ENCODE results near the gene NT5C3B. TPM values are rescaled to one million over a fixed set of nuclear protein-coding genes. Genes with fewer than 3 reads are reported as not detected.
A peak's percentile ranks its signal among the peaks of the same experiment; 100 is the strongest.
"Not testable (repeated sequence)": the region's sequence is repeated elsewhere in the genome, so short reads cannot be mapped to it uniquely, and the experiment has no call there.

NT5C3B gene
- total RNA-seq, 1 experiment from 2014 or later, result 67.6 TPM

GRCh38 chr17:41839448-41839847, 3.4 kb upstream of the NT5C3B start:
- DNase-seq (ENCODE audit: low read depth), result not testable (repeated sequence)

GRCh38 chr17:41837761-41838538, 1.9 kb upstream of the NT5C3B start, which contains the start of gene KLHL10:
Gene KLHL10 (plus strand): TSS chr17:41837825. CDS start chr17:41837933, 108 bp downstream.
- no peak for DNase-seq (ENCODE audit: low read depth)

GRCh38 chr17:41836550-41837196, 641 bp upstream of the NT5C3B start:
- no peak for DNase-seq (ENCODE audit: low read depth)

GRCh38 chr17:41835214-41835799, 725 bp downstream of the NT5C3B start:
- DNase-seq (ENCODE audit: low read depth), result no peak

GRCh38 chr17:41829961-41830360, 6.1 kb downstream of the NT5C3B start:
- DNase-seq (ENCODE audit: low read depth), result not testable (repeated sequence)

GRCh38 chr17:41825175-41825845, 10.7 kb downstream of the NT5C3B start:
- DNase-seq (ENCODE audit: low read depth), result no peak

GRCh38 chr17:41824086-41824485, 11.9 kb downstream of the NT5C3B start:
- no peak for DNase-seq (ENCODE audit: low read depth)

GRCh38 chr17:41823580-41823979, 12.5 kb downstream of the NT5C3B start:
- DNase-seq (ENCODE audit: low read depth), result no peak

- DNase-seq (ENCODE audit: low read depth), result no peak
Observed at GRCh38 chr17:41823141-41823524, 12.9 kb downstream of the NT5C3B start.

- no peak for DNase-seq (ENCODE audit: low read depth)
Observed at GRCh38 chr17:41822216-41823140, 13.6 kb downstream of the NT5C3B start.

- DNase-seq (ENCODE audit: low read depth), result no peak
Observed at GRCh38 chr17:41821776-41822175, 14.3 kb downstream of the NT5C3B start.

- no peak for DNase-seq (ENCODE audit: low read depth)
Observed at GRCh38 chr17:41818024-41818423, 18.0 kb downstream of the NT5C3B start.

GRCh38 chr17:41816637-41817320, 19.3 kb downstream of the NT5C3B start:
- DNase-seq (ENCODE audit: low read depth), result no peak

- no peak for DNase-seq (ENCODE audit: low read depth)
Observed at GRCh38 chr17:41814195-41814594, 21.8 kb downstream of the NT5C3B start.

- DNase-seq (ENCODE audit: low read depth), result no peak
Observed at GRCh38 chr17:41813699-41814124, 22.3 kb downstream of the NT5C3B start.

- DNase-seq (ENCODE audit: low read depth), result no peak
Observed at GRCh38 chr17:41813152-41813680, 22.8 kb downstream of the NT5C3B start.

GRCh38 chr17:41812381-41813151, 23.5 kb downstream of the NT5C3B start, which contains the start of gene FKBP10:
Gene FKBP10 (plus strand): TSS chr17:41813004. CDS start chr17:41813035, 31 bp downstream.
- DNase-seq (ENCODE audit: low read depth), result peak; percentile 92

- peak; percentile 86 for DNase-seq (ENCODE audit: low read depth)
Observed at GRCh38 chr17:41811549-41812380, 24.3 kb downstream of the NT5C3B start, which contains the start of gene P3H4. Gene P3H4 (minus strand): TSS chr17:41811949. CDS start chr17:41811915, 34 bp downstream.

Data from Daoy (cell line).